Measurements from ENCODE around the gene EBLN1. TPM values are rescaled to one million over a fixed set of nuclear protein-coding genes. Genes with fewer than 3 reads are reported as not detected.

EBLN1 gene
- total RNA-seq, 2 experiments from 2014 or later: not detected

GRCh38 chr10:22245567-22245966, 27.8 kb upstream of the EBLN1 start:
- no peak overlapping the region for H3K27ac Mint-ChIP-seq
- H3K36me3 Mint-ChIP-seq: peaks cover 2% of the 10 kb centered on the region
- POLR2A ChIA-PET: interaction anchor here (1.0 to 1.3 kb wide), 2 partner anchors 71 to 243 kb away, joined by 3 read pairs; partner anchors contain the start of genes COMMD3 and DNAJC1

DNA sequence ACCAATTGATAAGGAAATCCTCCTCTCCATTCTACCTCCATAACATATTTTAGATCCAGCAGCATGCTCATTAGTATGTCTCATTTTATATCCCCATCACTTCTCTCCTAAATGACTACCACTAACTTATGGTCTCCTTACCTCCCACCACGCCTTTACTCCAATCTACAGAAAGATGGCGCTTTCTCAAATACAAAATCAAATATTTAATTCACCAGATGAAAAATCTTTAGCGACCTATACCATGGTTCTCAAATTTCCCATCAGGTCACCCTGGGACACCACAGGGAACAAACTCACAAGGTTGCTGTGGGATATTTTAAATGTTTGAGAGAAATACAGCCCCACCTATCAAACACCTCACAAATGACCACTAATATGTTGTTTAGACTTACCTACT, 27.0 kb upstream of the EBLN1 start:
- no peak overlapping the region for H3K4me3 Mint-ChIP-seq
- H3K27ac Mint-ChIP-seq: no peak overlapping the region
- H3K9me3 Mint-ChIP-seq: no peaks in the 10 kb centered on the region
- POLR2A ChIA-PET: interaction anchor here (1.3 kb wide), 1 partner anchor 242 kb away, joined by 3 read pairs; the partner anchor contains the start of gene DNAJC1
- H3K27me3 Mint-ChIP-seq: no peaks in the 10 kb centered on the region
- H3K4me1 Mint-ChIP-seq: peaks cover 19% of the 10 kb centered on the region
- DNase-seq (no peak), ATAC-seq (ENCODE audit: low read depth) (no peak)
- H3K36me3 Mint-ChIP-seq: peaks cover 2% of the 10 kb centered on the region

More at GRCh38 chr10:22245567-22245966, 27.8 kb upstream of the EBLN1 start:
- peaks cover 20% of the 10 kb centered on the region for H3K4me1 Mint-ChIP-seq
- no peaks in the 10 kb centered on the region for H3K9me3 Mint-ChIP-seq
- ATAC-seq (ENCODE audit: low read depth) (no peak), DNase-seq (no peak)
- no peaks in the 10 kb centered on the region for H3K27me3 Mint-ChIP-seq
- H3K4me3 Mint-ChIP-seq: no peak overlapping the region

DNA sequence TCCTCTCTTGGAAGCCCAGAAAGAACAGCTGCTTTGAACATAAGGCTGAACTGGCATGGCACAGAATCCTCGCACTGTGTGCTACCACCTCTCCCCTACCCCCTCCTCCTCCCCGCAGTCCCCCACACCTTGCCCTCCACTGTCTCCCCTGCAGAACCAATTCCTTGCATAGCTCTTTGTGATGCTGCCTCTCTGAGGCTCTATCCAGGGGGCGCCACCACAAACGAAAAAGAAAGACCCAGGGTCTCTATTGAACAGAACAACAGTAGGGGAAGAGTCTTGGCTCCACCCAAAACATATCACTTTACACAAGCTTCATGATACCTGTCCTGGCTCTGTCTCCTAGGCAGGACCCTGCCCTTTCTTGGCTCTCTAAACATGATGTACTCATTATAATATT, 26.2 kb upstream of the EBLN1 start:
- POLR2A ChIA-PET: no interaction called here

GRCh38 chr10:22243321-22243720, 25.5 kb upstream of the EBLN1 start:
- POLR2A ChIA-PET: no interaction called here
- H3K9me3 Mint-ChIP-seq: no peaks in the 10 kb centered on the region
- H3K4me3 Mint-ChIP-seq: no peak overlapping the region

More for the DNA sequence above, 26.2 kb upstream of the EBLN1 start:
- Mint-ChIP-seq H3K27ac (no peak overlapping the region), H3K36me3 (peaks cover 2% of the 10 kb centered on the region), H3K4me3 (no peak overlapping the region), H3K9me3 (no peaks in the 10 kb centered on the region), H3K4me1 (peaks cover 19% of the 10 kb centered on the region), H3K27me3 (no peaks in the 10 kb centered on the region)
- DNase-seq (no peak), ATAC-seq (ENCODE audit: low read depth) (no peak)

DNA sequence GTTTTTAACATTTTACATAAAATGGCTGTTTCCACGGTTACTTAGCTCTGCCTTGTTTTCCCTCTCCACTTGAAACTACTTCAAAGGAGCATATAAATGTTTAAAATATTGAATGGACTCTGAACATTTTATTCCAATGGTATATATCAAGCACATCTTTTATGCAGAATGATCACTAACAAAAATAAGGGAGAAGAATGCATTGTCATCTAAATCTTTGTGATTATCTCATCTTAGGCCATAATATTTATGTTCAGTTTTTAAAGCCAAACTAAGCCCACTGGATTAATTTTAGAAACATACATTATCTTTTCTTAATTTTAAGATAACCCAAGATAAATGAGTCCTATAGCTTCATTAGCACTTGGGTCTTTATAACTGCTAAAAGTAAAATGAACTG, 13.4 kb upstream of the EBLN1 start:
- Mint-ChIP-seq H3K4me3 (peak overlapping the region; percentile 89), H3K9me3 (no peaks in the 10 kb centered on the region), H3K36me3 (peaks cover 5% of the 10 kb centered on the region), H3K27ac (no peak overlapping the region), H3K4me1 (peaks cover 24% of the 10 kb centered on the region), H3K27me3 (peaks cover 20% of the 10 kb centered on the region)
- DNase-seq (no peak), ATAC-seq (ENCODE audit: low read depth) (no peak)
- POLR2A ChIA-PET: interaction anchor here (1.0 to 3.3 kb wide), 2 partner anchors 22 to 85 kb away, joined by 3 to 30 read pairs; partner anchors contain the start of gene COMMD3

More at GRCh38 chr10:22243321-22243720, 25.5 kb upstream of the EBLN1 start:
- H3K27ac Mint-ChIP-seq: no peak overlapping the region
- H3K27me3 Mint-ChIP-seq: peaks cover 2% of the 10 kb centered on the region
- H3K36me3 Mint-ChIP-seq: peaks cover 2% of the 10 kb centered on the region
- DNase-seq (no peak), ATAC-seq (ENCODE audit: low read depth) (no peak)
- H3K4me1 Mint-ChIP-seq: peaks cover 16% of the 10 kb centered on the region

DNA sequence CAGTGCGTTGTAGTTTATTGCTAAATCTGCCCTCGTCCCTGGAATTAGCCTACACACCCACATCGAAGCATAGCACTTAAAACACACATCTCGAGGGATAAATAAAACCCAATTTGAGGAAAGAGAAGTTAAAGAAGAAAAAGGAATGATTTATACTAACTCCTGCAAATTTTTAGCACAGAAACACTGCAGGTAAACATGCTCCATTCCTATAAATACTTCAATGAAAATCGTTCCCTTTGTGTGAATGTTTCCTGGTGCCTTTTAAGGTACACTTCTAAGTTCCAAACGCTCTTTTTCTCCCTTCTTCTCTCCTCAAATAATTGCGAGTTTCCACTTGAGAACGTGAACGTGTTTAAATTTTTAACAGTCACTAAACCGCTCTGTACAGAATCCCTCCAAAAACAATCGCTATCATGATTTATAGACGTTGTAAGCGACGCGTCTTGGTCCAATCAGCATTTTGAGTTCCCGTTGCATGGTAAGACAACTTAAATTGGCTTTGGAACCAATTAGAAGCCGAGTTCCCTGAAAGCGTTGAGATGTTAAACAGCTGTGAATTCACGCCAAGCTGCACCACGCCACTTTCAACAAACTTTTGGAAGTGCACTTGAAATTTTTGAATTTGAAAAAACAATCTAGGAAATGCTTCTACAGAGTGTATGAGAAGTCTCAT, 12.5 kb upstream of the EBLN1 start:
- ATAC-seq (ENCODE audit: low read depth) (peak; percentile 46), DNase-seq (no peak)
- Mint-ChIP-seq H3K9me3 (no peaks in the 10 kb centered on the region), H3K4me1 (peaks cover 24% of the 10 kb centered on the region), H3K4me3 (peak overlapping the region; percentile 89), H3K36me3 (peaks cover 5% of the 10 kb centered on the region), H3K27me3 (peaks cover 16% of the 10 kb centered on the region), H3K27ac (peak overlapping the region; percentile 96)
- POLR2A ChIA-PET: interaction anchor here (0.6 to 3.3 kb wide), 4 partner anchors 23 to 738 kb away, joined by 3 to 30 read pairs (median 4); partner anchors contain the start of genes BMI1 and COMMD3

DNA sequence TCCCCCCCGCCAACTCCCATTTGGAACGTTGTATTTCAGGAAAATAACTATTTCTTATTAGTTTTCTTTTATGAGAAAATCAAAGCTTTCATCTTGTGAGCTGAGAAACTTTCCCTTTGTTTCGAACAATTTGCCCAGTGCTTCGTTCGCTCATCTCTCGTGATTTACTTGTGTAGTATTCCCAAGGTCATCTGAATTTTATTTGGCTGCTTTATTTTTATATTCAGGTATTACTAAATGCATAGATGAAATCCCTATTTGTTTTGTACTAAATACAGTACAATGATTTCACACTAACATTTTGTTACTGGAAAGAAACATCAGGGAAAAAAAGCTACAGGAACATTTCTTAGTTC, 12.0 kb upstream of the EBLN1 start:
- POLR2A ChIA-PET: interaction anchor here (0.6 to 3.3 kb wide), 4 partner anchors 86 to 738 kb away, joined by 3 to 30 read pairs (median 9); partner anchors contain the start of genes BMI1 and COMMD3
- Mint-ChIP-seq H3K9me3 (no peaks in the 10 kb centered on the region), H3K27me3 (peaks cover 13% of the 10 kb centered on the region), H3K36me3 (peaks cover 5% of the 10 kb centered on the region), H3K4me3 (peak overlapping the region; percentile 89), H3K4me1 (peaks cover 24% of the 10 kb centered on the region), H3K27ac (peak overlapping the region; percentile 96)
- ATAC-seq (ENCODE audit: low read depth): no peak
- no peak for DNase-seq

GRCh38 chr10:22228943-22229801, 11.4 kb upstream of the EBLN1 start:
- Mint-ChIP-seq H3K27me3 (peaks cover 13% of the 10 kb centered on the region), H3K4me3 (peak overlapping the region; percentile 89), H3K36me3 (peaks cover 5% of the 10 kb centered on the region), H3K27ac (peak overlapping the region; percentile 96), H3K9me3 (no peaks in the 10 kb centered on the region), H3K4me1 (peaks cover 24% of the 10 kb centered on the region)
- peak; percentile 88 for DNase-seq
- POLR2A ChIA-PET: interaction anchor here (0.6 to 3.3 kb wide), 5 partner anchors 87 to 398 kb away, joined by 3 to 30 read pairs (median 10); partner anchors contain the start of genes COMMD3 and DNAJC1
- peak; percentile 78 for ATAC-seq (ENCODE audit: low read depth)

DNA sequence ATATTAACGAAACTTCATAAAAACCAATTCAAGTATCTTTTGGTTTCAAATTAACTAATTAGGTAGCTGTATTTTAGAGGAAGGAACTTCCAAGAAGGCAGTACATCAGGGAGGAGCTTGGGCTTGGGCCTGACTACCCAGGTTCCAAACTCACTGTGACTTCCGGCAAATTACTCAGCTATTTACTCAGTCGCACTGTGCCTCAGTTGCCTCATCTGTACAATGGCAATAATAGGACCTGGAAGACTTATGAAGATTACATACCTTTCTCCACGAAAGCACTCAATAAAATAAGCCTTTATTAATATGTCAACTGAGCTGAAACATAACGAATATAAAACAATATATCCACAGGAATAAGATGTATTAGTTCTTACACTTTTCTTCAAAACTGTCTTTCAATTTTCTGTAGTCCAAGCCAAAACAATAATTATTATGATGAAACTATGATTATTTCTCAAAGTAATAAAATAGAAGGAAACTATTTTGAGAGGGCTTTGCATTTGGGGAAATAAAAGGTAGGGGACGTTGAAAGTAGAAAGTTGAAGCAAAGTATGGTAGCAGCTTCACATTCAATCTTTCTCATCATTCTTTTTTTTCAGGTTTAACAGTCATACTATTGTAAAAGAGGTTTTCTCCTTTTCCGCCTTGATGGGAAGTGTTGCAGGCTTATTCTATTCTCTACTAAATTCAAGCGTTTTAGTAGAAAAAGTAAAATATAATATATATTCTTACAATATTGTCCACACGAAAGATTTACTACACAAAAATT, 10.5 kb upstream of the EBLN1 start:
- H3K27me3 Mint-ChIP-seq: peaks cover 13% of the 10 kb centered on the region
- no peaks in the 10 kb centered on the region for H3K9me3 Mint-ChIP-seq
- H3K36me3 Mint-ChIP-seq: peaks cover 5% of the 10 kb centered on the region
- H3K4me3 Mint-ChIP-seq: peak overlapping the region; percentile 89
- DNase-seq (no peak), ATAC-seq (ENCODE audit: low read depth) (no peak)
- H3K27ac Mint-ChIP-seq: peak overlapping the region; percentile 96
- peaks cover 24% of the 10 kb centered on the region for H3K4me1 Mint-ChIP-seq
- POLR2A ChIA-PET: interaction anchor here (1.7 to 3.3 kb wide), 3 partner anchors 88 to 225 kb away, joined by 10 to 30 read pairs (median 14); partner anchors contain the start of genes COMMD3 and DNAJC1

GRCh38 chr10:22226599-22226998, 8.8 kb upstream of the EBLN1 start:
- peaks cover 4% of the 10 kb centered on the region for H3K27me3 Mint-ChIP-seq
- H3K9me3 Mint-ChIP-seq: no peaks in the 10 kb centered on the region

DNA sequence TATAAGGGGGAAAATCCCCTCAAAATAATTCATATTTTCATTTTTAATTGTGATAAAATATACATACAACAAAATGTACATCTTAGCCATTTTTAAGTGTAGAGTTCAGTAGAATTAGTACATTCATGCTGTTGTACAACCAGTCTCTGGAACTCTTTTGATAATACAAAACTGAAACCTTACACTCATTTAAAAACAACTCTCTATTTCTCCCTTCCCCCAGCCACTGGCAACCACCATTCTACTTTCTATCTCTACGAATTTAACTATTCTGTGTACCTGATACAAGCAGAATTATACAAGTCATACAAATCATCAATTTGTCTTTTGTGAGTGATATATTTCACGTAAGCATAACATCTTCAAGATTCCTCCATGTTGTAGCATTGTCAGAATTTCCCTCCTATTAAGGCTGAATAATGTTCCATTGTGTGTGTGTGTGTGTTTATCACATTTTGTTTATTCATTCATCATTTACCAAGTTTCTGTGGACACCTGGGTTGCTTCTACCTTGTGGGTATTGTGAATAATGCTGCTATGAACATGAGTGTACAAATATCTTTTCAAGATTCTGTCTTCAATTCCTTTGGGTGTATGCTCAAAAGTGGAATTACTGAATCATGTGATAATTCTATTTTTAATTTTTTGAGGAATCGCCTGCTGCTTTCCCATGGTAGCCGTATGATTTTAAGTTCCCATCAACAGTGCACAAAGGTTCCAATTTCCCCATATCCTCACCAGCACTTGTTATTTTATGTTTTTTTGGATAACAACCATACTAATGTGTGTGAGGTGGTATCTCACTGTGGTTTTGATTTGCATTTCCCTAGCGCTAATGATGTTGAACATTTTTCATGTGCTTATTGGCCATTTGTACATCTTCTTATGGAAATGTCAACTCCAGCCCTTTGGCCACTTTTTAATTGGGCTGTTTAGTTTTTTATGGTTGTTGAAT, 4.7 kb upstream of the EBLN1 start:
- ATAC-seq (ENCODE audit: low read depth) (no peak), DNase-seq (no peak)
- peak overlapping the region; percentile 52 for H3K27ac Mint-ChIP-seq
- POLR2A ChIA-PET: no interaction called here
- H3K36me3 Mint-ChIP-seq: no peaks in the 10 kb centered on the region
- peaks cover 6% of the 10 kb centered on the region for H3K4me1 Mint-ChIP-seq
- H3K27me3 Mint-ChIP-seq: peaks cover 5% of the 10 kb centered on the region
- no peak overlapping the region for H3K4me3 Mint-ChIP-seq
- no peaks in the 10 kb centered on the region for H3K9me3 Mint-ChIP-seq

More at GRCh38 chr10:22226599-22226998, 8.8 kb upstream of the EBLN1 start:
- no peak overlapping the region for H3K4me3 Mint-ChIP-seq
- peaks cover 30% of the 10 kb centered on the region for H3K4me1 Mint-ChIP-seq
- H3K27ac Mint-ChIP-seq: no peak overlapping the region
- H3K36me3 Mint-ChIP-seq: peaks cover 5% of the 10 kb centered on the region
- POLR2A ChIA-PET: no interaction called here
- ATAC-seq (ENCODE audit: low read depth): no peak
- no peak for DNase-seq

GRCh38 chr10:22219308-22219707, 1.5 kb upstream of the EBLN1 start:
- POLR2A ChIA-PET: no interaction called here
- no peak overlapping the region for H3K27ac Mint-ChIP-seq
- ATAC-seq (ENCODE audit: low read depth): no peak

More at GRCh38 chr10:22219308-22219707, 1.5 kb upstream of the EBLN1 start:
- Mint-ChIP-seq H3K4me1 (peaks cover 6% of the 10 kb centered on the region), H3K4me3 (no peak overlapping the region), H3K9me3 (no peaks in the 10 kb centered on the region), H3K36me3 (no peaks in the 10 kb centered on the region), H3K27me3 (peaks cover 5% of the 10 kb centered on the region)
- no peak for DNase-seq

Measured in activated naive CD8-positive, alpha-beta T cell treated with anti-CD3 and anti-CD28 coated beads, Interleukin-2, amount 10 ng/mL, durations not matched to agents 7 days and 5 days (primary cell).